Spleen (tissue), 11 donors: ENCODE measurements around the gene PTRH1. TPM values are rescaled to one million over a fixed set of nuclear protein-coding genes. Genes with fewer than 3 reads are reported as not detected.
"Not testable (repeated sequence)": the region's sequence is repeated elsewhere in the genome, so short reads cannot be mapped to it uniquely, and the experiment has no call there.

Experiments used
- DNase-seq: peaks from one replicate; pipeline ENCODE4 v3.0.0-alpha.2; 2020
- H3K27ac ChIP-seq, 8 donors: fragments of 200-600 bp; sonication (generic) in 7 of 8; 1 replicate in 4 of 8; 2 replicates in 4 of 8; pipeline versions ENCODE4 v1.5.0 to v1.8.0; 2016 to 2021; ENCODE audit warnings: inconsistent platforms in 4 of 8, mild to moderate bottlenecking in 4 of 8, moderate library complexity in 1 of 8
- H3K27me3 ChIP-seq, 7 donors: fragments of 200-600 bp; sonication (generic) in 6 of 7; replicated peaks in 1 of 7; 1 replicate in 4 of 7; 2 replicates in 3 of 7; pipeline versions ENCODE4 v1.5.0 to v1.8.0; 2016 to 2021; ENCODE audit warnings: inconsistent platforms in 3 of 7, mild to moderate bottlenecking in 1 of 7
- H3K36me3 ChIP-seq, 6 donors: fragments of 200-600 bp; sonication (generic) in 5 of 6; 1 replicate in 4 of 6; 2 replicates in 2 of 6; pipeline versions ENCODE4 v1.5.0 to v1.8.0; 2016 to 2021; ENCODE audit warnings: inconsistent platforms in 2 of 6
- H3K4me1 ChIP-seq, 6 donors: fragments of 200-600 bp; sonication (generic) in 5 of 6; 1 replicate in 3 of 6; 2 replicates in 3 of 6; pipeline versions ENCODE4 v1.5.0 to v1.8.0; 2016 to 2021; ENCODE audit warnings: inconsistent platforms in 3 of 6
- H3K4me3 ChIP-seq, 8 donors: fragments of 200-600 bp; sonication (generic) in 7 of 8; 1 replicate in 4 of 8; 2 replicates in 4 of 8; pipeline versions ENCODE4 v1.5.0 to v1.8.0; 2016 to 2021; ENCODE audit warnings: inconsistent platforms in 4 of 8, mild to moderate bottlenecking in 4 of 8, moderate library complexity in 2 of 8
- H3K9me3 ChIP-seq, 8 donors: fragments of 200-600 bp; sonication (generic) in 7 of 8; 1 replicate in 4 of 8; 2 replicates in 4 of 8; pipeline versions ENCODE4 v1.5.0 to v1.8.0; 2016 to 2021; ENCODE audit warnings: inconsistent platforms in 4 of 8
- POLR2A ChIP-seq, 3 donors: fragments of 450-650 bp; IDR thresholded peaks; one replicate each; pipeline ENCODE4 v1.5.1; 2017; ENCODE audit warnings: antibody characterized with exemption in 3 of 3, mild to moderate bottlenecking in 1 of 3
- POLR2AphosphoS5 ChIP-seq, 3 donors: sonication (generic); formaldehyde crosslinking; IDR thresholded peaks; one replicate each; pipeline ENCODE4 v1.5.1; 2017; ENCODE audit warnings: antibody characterized with exemption in 3 of 3
- WGBS, 5 donors: extraction: QIAGEN DNeasy Blood & Tissue Kit in 3 of 5; methylation state at CpG; one replicate each; pipeline versions ENCODE4 v1.1.5 to v1.1.7; 2013 to 2018; 5-methylcytosine and 5-hydroxymethylcytosine counted together
- intact Hi-C: fragments of 100-400 bp; cut with DNase I; formaldehyde crosslinking; loops from one replicate; pipeline ENCODE4 v1.15.0; 2023; ENCODE audit warnings: low total_unique reads
- polyA plus RNA-seq, 3 donors: library from polyadenylated mRNA; stranded (reverse); fragments of 200-250 nt; gene quantifications; one replicate each; pipeline ENCODE4 v1.2.1, GENCODE V29; 2013
- total RNA-seq, 7 donors: library from RNA; depleted of rRNA in 3 of 7; stranded (reverse); fragments of >200 nt in 3 of 7; fragmentation: NEBNext Ultra II Directional in 4 of 7; extraction: Animal tissue kit (Norgen Biotek cat#: 25700) in 4 of 7; gene quantifications; one replicate each; pipeline versions ENCODE4 v1.1.0 to v1.2.1, GENCODE V29; 2016 to 2021
- TF ChIP-seq, protein P1 (sequence below), 11 experiments: fragments of 200-600 bp in 7 of 11; fragments of 450-650 bp in 4 of 11; sonication (generic) in 4 of 11; IDR thresholded peaks in 8 of 11; conservative IDR thresholded peaks in 3 of 11; 1 replicate in 7 of 11; 2 replicates in 4 of 11; pipeline versions ENCODE4 v1.4.0 to v1.8.0; 2016 to 2021; ENCODE audit warnings: antibody characterized with exemption in 11 of 11, inconsistent platforms in 4 of 11, mild to moderate bottlenecking in 1 of 11
- donor health status: healthy with polysubstance abuse.
- donor health status: DM: no; HTN: no; CAD: no; lungs with moderate emphysema.
- donor health status: DM: no; HTN: no; CAD: no.
- donor health status: Bipolar disorder and iron deficiency.
- donor health status: healthy.
- donor health status: DM: no; HTN: no; CAD: no.
- donor health status: DM: yes; HTN: yes; CAD: no.

Gene PTRH1
- total and polyA plus RNA-seq, 10 donors = 7.4 to 17.9 (median 11.5) TPM

DNA sequence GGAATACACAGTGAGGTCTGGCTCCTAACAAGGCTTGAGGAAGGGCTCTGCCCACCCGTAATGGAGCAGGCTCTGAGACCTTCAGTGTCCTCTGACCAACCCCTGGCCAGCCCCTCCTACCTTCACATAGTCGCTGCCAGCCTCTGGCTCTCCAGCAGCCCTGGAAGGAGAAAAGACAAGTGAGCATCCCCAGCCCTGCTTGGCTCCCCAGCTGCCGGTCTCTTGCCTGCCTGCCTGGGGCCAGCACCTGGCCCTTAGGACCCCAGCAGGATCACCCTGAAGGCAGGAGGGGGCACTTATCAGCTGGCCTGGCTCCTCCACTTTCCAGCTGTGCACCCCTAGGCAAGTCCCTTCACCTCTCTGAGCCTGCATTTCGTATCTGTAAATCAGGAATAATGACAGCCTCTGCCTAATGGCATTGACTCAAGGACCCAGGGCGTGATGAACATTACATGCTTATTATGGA is 46.1 kb upstream of the PTRH1 start:
- intact Hi-C loops = no loop called here
- peaks cover 2 to 98% (median 45%) of the 10 kb centered on the region in 6 donors for H3K36me3 ChIP-seq
- no peak for TF ChIP-seq POLR2A (IDR thresholded peaks at IDR 0.05)
- TF ChIP-seq, protein P1, sequence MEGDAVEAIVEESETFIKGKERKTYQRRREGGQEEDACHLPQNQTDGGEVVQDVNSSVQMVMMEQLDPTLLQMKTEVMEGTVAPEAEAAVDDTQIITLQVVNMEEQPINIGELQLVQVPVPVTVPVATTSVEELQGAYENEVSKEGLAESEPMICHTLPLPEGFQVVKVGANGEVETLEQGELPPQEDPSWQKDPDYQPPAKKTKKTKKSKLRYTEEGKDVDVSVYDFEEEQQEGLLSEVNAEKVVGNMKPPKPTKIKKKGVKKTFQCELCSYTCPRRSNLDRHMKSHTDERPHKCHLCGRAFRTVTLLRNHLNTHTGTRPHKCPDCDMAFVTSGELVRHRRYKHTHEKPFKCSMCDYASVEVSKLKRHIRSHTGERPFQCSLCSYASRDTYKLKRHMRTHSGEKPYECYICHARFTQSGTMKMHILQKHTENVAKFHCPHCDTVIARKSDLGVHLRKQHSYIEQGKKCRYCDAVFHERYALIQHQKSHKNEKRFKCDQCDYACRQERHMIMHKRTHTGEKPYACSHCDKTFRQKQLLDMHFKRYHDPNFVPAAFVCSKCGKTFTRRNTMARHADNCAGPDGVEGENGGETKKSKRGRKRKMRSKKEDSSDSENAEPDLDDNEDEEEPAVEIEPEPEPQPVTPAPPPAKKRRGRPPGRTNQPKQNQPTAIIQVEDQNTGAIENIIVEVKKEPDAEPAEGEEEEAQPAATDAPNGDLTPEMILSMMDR (IDR thresholded peaks at IDR 0.05 in 8 of 11, conservative IDR thresholded peaks at IDR 0.05 in 3 of 11) = no peak
- peak in 1 of 3 donors; percentile 63 for TF ChIP-seq POLR2AphosphoS5 (IDR thresholded peaks at IDR 0.05)
- H3K4me3 ChIP-seq = peak overlapping the region in 2 of 8 donors; percentile 5 to 48
- no peak for DNase-seq
- no peaks in the 10 kb centered on the region for H3K9me3 ChIP-seq
- H3K27ac ChIP-seq = peak overlapping the region in 6 of 8 donors; percentile 58 to 92 (median 90)
- WGBS, 5 donors = 64 to 80% (median 74%) methylated on average over 4 to 5 of the region's 5 CpGs
- no peaks in the 10 kb centered on the region for H3K27me3 ChIP-seq
- peaks cover 36 to 100% (median 76%) of the 10 kb centered on the region in 6 donors for H3K4me1 ChIP-seq

DNA sequence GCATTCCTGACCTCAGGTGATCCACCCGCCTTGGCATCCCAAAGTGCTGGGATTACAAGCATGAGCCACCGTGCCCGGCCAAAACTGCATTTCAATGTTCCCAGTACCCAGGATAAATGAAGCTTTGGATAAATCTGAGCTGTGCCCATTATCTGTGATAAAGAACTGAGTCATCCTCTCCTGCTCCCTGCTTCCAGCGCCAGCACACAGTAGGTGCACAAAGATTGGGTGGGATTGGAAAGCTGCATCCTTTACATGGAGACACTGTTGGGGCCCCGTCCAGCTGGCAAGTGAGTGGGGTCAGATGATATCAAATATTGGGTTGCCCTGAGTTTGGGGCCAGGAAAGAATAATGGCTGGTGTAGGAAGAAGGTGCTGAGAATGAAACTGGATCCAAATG is 45.6 kb upstream of the PTRH1 start:
- no peaks in the 10 kb centered on the region for H3K9me3 ChIP-seq
- WGBS, 5 donors = 80 to 89% (median 84%) methylated on average over 5 of the region's 5 CpGs
- no peak for DNase-seq
- peak overlapping the region in 6 of 8 donors; percentile 58 to 92 (median 90) for H3K27ac ChIP-seq
- TF ChIP-seq POLR2A (IDR thresholded peaks at IDR 0.05) (no peak), POLR2AphosphoS5 (IDR thresholded peaks at IDR 0.05) (no peak)
- TF ChIP-seq, protein P1 (IDR thresholded peaks at IDR 0.05 in 8 of 11, conservative IDR thresholded peaks at IDR 0.05 in 3 of 11) = no peak
- intact Hi-C loops = no loop called here
- H3K36me3 ChIP-seq = peaks cover 2 to 98% (median 41%) of the 10 kb centered on the region in 6 donors
- peaks cover 32 to 100% (median 74%) of the 10 kb centered on the region in 6 donors for H3K4me1 ChIP-seq
- H3K4me3 ChIP-seq = peak overlapping the region in 1 of 8 donors; percentile 48
- H3K27me3 ChIP-seq = no peaks in the 10 kb centered on the region

DNA sequence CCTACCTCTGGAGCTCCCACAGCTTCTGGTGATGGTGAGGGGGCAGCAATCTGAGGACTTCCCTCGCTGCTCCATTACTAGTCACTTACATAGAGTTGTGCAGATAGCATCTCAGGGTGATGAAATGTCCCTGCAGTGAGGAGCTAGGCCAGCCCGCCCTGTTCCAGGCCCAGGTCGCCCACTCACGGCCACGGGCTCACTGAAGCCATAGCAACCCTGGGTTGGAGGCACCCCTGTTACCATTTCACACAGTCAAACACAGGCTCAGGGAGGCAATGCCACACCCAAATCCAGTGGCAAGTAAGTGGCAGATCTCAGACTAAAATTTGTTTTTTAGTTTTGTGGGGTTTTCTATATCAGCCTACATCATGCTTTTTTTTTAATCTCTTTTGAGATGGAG is 43.4 kb upstream of the PTRH1 start:
- intact Hi-C loops = no loop called here
- Histone ChIP-seq H3K4me3 (no peak overlapping the region), H3K27me3 (no peaks in the 10 kb centered on the region), H3K36me3 (peaks cover 2 to 98% (median 43%) of the 10 kb centered on the region in 6 donors), H3K4me1 (peaks cover 20 to 99% (median 65%) of the 10 kb centered on the region in 6 donors), H3K27ac (peak overlapping the region in 4 of 8 donors; percentile 19 to 92 (median 36)), H3K9me3 (no peaks in the 10 kb centered on the region)
- WGBS, 5 donors = 75 to 93% (median 91%) methylated on average over 1 to 5 of the region's 5 CpGs
- DNase-seq = no peak
- TF ChIP-seq, protein P1 (IDR thresholded peaks at IDR 0.05 in 8 of 11, conservative IDR thresholded peaks at IDR 0.05 in 3 of 11) = no peak
- TF ChIP-seq POLR2AphosphoS5 (IDR thresholded peaks at IDR 0.05) (peak in 1 of 3 donors; percentile 39), POLR2A (IDR thresholded peaks at IDR 0.05) (no peak)

DNA sequence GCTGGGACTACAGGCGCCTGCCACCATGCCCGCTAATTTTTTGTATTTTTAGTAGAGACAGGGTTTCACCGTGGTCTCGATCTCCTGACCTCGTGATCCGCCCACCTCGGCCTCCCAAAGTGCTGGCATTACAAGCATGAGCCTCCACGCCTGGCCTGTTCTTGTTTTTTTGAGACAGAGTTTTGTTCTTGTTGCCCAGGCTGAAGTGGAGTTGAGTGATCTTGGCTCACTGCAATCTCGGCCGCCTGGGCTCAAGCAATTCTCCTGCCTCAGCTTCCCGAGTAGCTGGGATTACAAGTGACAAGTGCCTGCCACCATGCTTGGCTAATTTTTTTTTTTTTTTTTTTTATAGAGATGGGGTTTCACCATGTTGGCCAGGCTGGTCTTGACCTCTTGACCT is 41.3 kb upstream of the PTRH1 start:
- not testable (repeated sequence) for DNase-seq
- 85 to 90% (median 89%) methylated on average over 11 of the region's 11 CpGs for WGBS, 5 donors

More for the DNA sequence above, 41.3 kb upstream of the PTRH1 start:
- H3K27me3 ChIP-seq, H3K9me3 ChIP-seq, H3K4me3 ChIP-seq, intact Hi-C loops: not testable (repeated sequence)
- Histone ChIP-seq H3K36me3 (peaks cover 2 to 100% (median 50%) of the 10 kb centered on the region in 6 donors), H3K4me1 (peaks cover 7 to 98% (median 56%) of the 10 kb centered on the region in 6 donors), H3K27ac (peak overlapping the region in 2 of 8 donors; percentile 78 to 79)
